NCI-H2196 (cell line): ENCODE results near the gene HSDL1.

Experiments
- DNase-seq: peaks from one replicate; lab custom pipeline; 2025; ENCODE audit not compliant: unreplicated experiment; lab: John Stamatoyannopoulos, UW

HSDL1 gene

DNA sequence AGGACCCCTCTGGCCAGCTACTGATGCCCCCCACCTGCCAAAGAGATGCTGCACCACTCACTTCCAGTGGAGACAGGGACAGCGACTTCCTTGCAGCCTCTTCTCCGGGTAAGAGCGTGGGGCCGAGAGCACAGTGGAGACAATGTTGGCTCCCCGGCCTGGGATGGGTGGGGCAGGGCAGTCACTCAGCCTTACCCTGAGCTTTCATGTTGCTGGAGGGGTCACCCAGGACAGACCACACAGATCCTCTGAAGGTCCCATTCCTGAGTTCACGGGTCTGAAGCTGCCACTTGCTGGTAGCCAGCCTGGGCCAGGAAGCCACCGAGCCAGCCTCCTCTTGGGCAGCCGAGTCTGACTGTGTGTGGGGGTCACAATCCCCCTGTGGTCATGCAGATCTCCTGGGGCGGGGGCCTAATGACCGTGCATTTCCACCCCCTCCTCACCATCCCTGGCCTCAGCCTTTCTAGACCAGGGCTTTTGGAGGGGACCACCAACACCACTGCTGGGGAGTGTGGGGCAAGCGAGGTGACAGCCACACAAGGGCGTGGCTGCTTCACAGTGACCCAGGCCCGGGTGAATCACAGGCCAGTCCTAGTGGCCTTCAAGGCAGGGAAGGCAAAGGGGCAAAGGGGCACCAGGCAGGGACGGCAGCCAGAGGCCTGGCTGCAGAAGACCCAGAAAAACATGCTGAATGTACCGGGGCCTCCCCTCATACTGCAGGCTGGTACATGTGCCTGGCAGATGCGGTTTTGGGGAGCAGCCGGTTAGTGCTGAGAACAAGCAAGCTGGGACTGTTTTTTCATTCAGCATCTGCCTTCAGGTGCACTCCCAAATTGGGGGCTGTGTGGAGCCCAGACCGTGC is 31.4 kb upstream of the HSDL1 start:
- DNase-seq = no peak

- DNase-seq = no peak
Measured at GRCh38 chr16:84175350-84176081, 30.5 kb upstream of the HSDL1 start.

DNA sequence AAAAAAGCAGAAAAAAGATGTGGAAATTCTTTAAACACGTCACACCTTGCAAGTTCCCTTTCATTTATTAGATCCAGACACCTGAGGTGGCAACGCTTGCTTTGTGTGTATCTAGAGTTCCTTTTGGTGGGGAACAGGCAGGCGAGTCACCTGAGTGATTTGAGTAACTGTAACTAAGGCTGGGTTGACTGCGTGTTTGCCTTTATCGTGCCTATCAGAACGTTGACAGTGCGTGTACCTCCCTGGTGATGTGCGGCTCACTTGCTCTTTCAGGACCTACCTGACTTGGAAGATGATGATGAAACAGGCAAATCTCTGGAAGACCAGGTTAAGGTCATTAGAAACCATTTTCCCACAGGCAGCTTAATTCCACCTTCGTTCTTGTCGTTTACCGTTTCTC is 29.4 kb upstream of the HSDL1 start:
- no peak for DNase-seq

GRCh38 chr16:84169765-84170310 is 24.9 kb upstream of the HSDL1 start:
- no peak for DNase-seq

DNA sequence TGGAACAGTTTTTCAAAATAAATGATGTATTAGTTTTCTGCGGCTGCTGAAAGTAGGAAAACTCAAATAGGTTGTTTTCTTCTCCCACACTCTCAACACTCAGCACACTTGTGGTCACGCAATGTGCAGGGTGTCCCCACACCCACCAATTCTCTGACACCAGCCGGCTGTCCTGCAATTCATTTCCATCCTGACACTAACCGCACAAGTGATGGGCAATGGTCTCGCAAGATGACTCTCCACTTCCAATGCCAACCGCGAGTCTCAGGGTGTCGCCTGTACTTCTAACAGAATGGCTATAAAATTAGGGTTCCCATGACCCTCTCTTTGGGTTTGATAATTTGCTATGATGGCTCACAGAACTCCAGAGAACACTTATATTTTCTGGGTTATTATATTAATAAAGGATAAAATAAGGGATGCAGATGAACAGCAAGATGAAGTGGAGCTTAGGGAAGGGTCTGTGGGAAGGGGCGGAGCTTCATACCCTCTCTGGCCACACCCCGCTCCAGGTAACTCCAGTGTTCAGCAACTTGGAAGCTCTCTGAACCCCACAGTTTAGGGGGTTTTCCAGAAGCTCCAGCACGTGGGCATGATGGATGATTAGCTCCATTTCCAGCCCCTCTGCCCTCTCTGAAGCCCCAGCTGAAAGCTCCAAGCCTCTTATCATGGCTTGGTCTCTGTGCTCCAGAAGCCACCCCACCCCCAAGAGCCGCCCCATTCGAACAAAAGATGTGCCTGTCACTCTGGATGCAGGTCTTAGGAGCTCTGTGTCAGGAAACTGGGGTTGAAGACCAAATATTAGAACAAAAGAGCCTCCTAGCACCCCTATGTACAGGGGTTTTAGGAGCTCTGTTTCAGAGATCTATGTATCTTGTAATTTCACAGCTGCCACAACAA is 22.1 kb upstream of the HSDL1 start:
- DNase-seq = no peak

- no peak for DNase-seq
Measured at GRCh38 chr16:84165746-84166145, 20.8 kb upstream of the HSDL1 start.

DNA sequence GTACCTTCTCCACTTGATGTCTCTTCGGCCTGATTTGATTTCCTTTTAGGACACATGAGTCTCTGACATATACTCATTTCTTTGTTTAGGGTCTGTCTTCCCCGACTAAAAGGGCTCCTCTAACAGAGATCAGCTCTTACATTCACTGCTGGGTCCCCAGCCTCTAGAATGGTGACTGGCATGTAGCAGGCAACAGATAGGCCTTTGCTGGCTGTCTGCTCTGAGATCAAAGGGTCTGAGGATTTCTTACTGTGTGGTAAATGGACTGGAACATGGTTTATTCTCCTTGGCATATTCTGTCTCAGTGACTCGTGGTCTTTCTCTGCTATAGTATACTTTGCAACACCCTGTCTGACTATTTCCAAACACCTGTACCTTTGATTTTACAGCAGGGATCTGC is 16.8 kb upstream of the HSDL1 start:
- no peak for DNase-seq

DNA sequence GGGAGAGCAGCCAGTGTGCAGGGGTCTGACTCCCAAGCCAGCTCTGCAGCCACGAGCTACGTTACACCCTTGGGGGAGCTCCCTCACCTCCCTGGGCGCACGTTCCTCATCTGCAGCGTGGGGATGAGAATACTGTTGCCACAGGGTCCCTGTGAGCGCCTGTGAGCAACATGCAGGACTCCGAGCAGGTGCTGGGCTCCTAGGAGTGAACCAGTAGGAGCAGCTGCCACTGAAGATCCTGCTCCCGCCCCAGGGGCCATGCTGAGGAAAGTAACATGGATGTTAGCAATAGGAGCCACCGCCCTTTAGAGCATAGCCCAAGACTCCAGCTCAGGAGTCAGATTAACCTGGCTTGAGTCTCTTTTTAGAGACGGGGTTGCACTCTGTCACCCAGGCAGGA is 16.1 kb upstream of the HSDL1 start:
- DNase-seq = no peak

DNA sequence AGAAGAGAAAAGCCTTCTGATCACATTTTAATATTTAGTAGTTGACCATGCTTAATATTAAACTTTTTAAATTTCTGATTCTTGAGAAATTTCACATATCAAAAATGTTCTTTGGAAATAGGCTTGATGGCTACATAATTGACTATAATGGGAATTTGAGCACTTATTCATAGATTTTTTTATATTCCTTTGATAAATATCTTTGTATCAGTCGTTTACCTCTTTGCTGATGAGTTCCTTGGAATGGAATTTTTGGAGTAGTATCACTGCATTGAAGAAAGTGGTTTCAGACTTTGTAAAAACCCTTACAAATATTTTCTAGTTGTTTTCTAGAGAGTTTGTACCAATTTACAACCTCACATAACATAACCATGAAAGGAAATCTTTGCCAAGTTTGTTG is 14.8 kb upstream of the HSDL1 start:
- no peak for DNase-seq

DNA sequence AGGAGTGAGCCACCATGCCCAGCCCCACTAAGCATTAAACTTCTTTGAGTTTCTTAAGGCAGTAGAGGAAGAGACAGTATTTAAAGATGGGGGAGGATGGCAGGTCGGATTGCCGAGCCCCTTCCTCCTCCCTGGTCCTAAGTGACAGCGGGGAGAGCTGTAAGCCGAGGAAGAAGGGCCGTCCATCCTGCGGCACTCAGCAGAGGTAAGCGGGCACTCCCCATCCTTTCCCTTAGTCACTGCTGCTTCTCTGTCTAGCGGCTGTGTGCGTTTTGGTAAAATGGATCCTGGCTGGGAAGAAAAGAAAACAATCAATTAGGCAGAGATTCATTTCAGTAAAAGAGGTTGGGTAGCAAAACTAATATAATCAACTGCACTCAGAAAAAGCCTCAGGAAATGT is 14.0 kb upstream of the HSDL1 start:
- no peak for DNase-seq

DNA sequence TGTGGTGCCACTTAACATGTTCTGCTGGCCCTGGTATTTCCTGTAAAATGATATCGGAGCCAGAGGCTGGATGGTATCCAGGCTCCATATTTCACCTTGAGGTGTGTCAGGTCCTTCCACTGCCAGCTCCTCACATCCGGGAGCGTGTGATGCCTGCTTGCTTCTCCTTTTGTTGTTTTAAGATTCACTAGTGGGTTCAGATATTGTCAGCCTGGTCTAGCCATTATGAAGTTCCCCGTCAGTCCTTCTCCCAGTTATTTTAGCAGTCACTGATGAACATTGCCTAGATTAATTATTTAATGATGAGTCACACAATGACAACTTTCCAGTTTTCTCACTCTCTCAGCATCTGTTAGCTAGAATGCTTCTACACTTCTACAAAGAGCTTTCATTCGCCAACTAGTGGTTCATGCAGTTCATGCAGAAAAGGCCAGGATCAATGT is 11.4 kb upstream of the HSDL1 start:
- DNase-seq = no peak

- no peak for DNase-seq
Measured at GRCh38 chr16:84155771-84156170, 10.8 kb upstream of the HSDL1 start.

DNA sequence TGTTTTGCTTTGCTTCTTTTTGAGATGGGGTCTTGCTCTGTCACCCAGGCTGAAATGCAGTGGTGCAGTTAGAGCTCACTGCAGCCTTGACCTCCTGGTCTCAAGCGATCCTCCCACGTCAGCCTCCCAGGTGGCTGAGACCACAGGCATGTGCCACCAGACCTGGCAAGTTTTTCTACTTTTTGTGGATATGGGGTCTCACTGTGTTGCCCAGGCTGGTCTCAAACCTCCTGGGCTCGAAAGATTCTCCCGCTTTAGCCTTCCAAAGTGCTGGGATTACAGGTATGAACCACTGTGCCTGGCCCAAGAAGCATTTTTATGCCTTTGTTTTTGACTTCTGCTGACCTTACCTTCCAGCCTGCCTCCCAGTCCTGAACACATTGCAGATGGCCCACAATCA is 10.2 kb upstream of the HSDL1 start:
- no peak for DNase-seq

DNA sequence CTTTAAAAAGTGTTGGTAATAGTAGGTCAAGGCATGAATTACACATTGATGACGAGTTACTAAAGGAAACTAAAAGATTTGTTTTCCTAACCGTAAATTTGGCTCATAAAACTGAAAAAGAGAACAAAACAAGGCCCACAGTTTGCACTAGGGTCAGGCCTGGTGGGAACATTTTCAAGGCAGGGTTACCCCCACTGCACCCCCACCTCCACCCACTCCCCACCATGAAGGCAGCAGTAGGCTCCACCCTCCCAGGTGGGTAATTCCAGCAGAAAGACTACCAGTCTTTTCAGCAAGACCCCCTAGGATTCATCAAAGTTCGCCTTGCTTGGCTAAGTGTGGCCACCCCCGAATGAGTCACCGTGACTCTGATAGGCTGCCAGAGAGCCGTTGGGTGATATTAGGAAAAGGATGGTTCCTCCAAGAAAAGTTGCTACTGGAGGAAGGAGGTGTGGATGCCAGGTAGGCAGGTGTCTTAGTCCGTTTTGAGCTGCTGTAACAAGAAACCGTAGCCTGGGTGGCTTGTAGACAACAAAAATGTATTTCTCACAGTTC is 8.8 kb upstream of the HSDL1 start:
- DNase-seq = no peak

DNA sequence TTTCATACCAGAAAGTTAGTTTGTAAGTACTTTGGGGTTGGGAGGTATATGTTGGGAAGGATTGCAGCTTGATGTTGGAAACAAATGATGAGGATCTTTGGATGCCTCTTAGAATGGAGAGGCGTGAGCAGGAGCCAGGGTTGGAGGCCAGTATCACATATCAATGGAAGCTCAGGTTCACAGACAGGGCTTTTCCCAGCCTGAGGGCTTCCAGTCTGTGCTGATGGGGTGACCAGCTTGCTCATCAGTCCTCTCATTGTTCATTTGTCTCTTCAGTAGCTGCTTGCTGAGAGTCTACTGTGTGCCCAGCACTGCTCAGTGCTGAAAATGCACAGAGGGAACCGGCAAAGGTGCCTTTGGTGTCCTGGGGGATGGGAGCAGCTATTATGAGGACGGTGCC is 5.9 kb upstream of the HSDL1 start:
- DNase-seq = no peak

- no peak for DNase-seq
Measured at GRCh38 chr16:84144209-84144858, 643 bp downstream of the HSDL1 start.

GRCh38 chr16:84143784-84144199 is 1.2 kb downstream of the HSDL1 start:
- no peak for DNase-seq

GRCh38 chr16:84143081-84143480 is 1.9 kb downstream of the HSDL1 start:
- DNase-seq = no peak

- DNase-seq = no peak
Measured at GRCh38 chr16:84141143-84141670, 3.8 kb downstream of the HSDL1 start.

DNA sequence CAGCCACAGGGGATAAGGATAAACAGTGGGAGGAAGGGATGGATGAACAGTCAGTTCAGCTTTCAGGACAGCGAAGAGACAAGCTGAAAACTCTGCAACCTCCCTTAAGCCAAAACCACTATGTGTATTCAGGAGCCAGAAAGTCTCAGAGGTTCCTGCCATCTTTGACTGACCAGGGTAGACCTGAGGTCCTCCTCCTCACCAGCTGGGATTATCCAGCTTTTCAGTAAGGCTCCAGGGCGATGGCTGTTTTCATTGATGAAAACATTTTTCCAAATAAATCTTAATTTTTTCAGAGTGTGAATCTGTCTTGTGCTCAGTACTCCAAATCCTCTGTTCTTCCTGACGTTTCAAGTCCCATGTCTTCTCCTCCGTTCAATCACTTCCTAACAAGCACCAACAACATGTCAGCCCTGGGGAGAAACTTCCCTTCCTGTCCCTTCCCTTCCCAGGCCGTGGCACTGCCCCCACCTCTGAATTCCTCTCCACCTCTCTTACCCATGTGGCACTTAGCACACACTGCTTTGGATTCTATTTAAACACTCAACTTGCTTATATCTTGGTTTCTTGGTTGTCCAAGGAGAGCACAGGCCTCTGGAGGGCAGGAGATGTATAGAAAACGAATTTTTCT is 5.2 kb downstream of the HSDL1 start:
- no peak for DNase-seq
